Ascending aorta (tissue), 2 donors: ENCODE results near the gene SPRR2G. TPM values are rescaled to one million over a fixed set of nuclear protein-coding genes. Genes with fewer than 3 reads are reported as not detected.

ENCODE experiments used
- DNase-seq, 2 donors: peaks; one replicate each; pipeline ENCODE4 v3.0.0-alpha.2; 2019; ENCODE audit warnings: low spot score in 2 of 2
- H3K27ac ChIP-seq, 2 donors: fragments of 200-600 bp; sonication (generic); one replicate each; pipeline ENCODE4 v1.5.1; 2016 to 2017; ENCODE audit warnings: mild to moderate bottlenecking in 1 of 2
- H3K27me3 ChIP-seq: fragments of 200-600 bp; sonication (generic); one replicate; pipeline ENCODE4 v1.5.1; 2017
- H3K36me3 ChIP-seq, 2 donors: fragments of 200-600 bp; sonication (generic); one replicate each; pipeline ENCODE4 v1.5.1; 2016
- H3K4me1 ChIP-seq, 2 donors: fragments of 200-600 bp; sonication (generic); one replicate each; pipeline ENCODE4 v1.5.1; 2016 to 2017; ENCODE audit warnings: mild to moderate bottlenecking in 1 of 2
- H3K4me3 ChIP-seq, 2 donors: fragments of 200-600 bp; sonication (generic); one replicate each; pipeline ENCODE4 v1.5.1; 2016 to 2017; ENCODE audit warnings: mild to moderate bottlenecking in 1 of 2
- H3K9me3 ChIP-seq, 2 donors: fragments of 200-600 bp; sonication (generic); one replicate each; pipeline ENCODE4 v1.5.1; 2016
- CTCF ChIP-seq, 3 experiments: fragments of 200-600 bp in 2 of 3; fragments of 450-650 bp in 1 of 3; sonication (generic) in 2 of 3; IDR thresholded peaks; one replicate each; pipeline ENCODE4 v1.5.1; 2016 to 2019; ENCODE audit warnings: antibody characterized with exemption in 3 of 3, mild to moderate bottlenecking in 1 of 3, moderate library complexity in 1 of 3
- intact Hi-C: fragments of 100-400 bp; cut with DNase I; formaldehyde crosslinking; loops from one replicate; pipeline ENCODE4 v1.15.1; 2023
- total RNA-seq: library from RNA; depleted of rRNA; stranded (reverse); fragments of >200 nt; gene quantifications from one replicate; pipeline ENCODE4 v1.1.0, GENCODE V29; 2016

SPRR2G gene
- total RNA-seq, 1 donor from 2014 or later, result not detected

- no peak overlapping the region for H3K27ac ChIP-seq
- intact Hi-C loops, result no loop called here
- TF ChIP-seq CTCF (IDR thresholded peaks at IDR 0.05), result no peak
- H3K4me1 ChIP-seq, result no peaks in the 10 kb centered on the region
- H3K27me3 ChIP-seq, result no peaks in the 10 kb centered on the region
- H3K36me3 ChIP-seq, result no peaks in the 10 kb centered on the region
- no peak for DNase-seq
- H3K4me3 ChIP-seq, result no peak overlapping the region
- no peaks in the 10 kb centered on the region for H3K9me3 ChIP-seq
Measured at GRCh38 chr1:153180556-153180955, 29.9 kb upstream of the SPRR2G start.

GRCh38 chr1:153178922-153179321 lies 28.2 kb upstream of the SPRR2G start:
- Histone ChIP-seq H3K4me1 (no peaks in the 10 kb centered on the region), H3K27me3 (no peaks in the 10 kb centered on the region), H3K4me3 (no peak overlapping the region), H3K9me3 (no peaks in the 10 kb centered on the region), H3K36me3 (no peaks in the 10 kb centered on the region), H3K27ac (no peak overlapping the region)
- no peak for TF ChIP-seq CTCF (IDR thresholded peaks at IDR 0.05)
- no peak for DNase-seq
- intact Hi-C loops, result no loop called here

- H3K27me3 ChIP-seq, result no peaks in the 10 kb centered on the region
- intact Hi-C loops, result no loop called here
- no peaks in the 10 kb centered on the region for H3K36me3 ChIP-seq
- H3K27ac ChIP-seq, result no peak overlapping the region
- DNase-seq, result no peak
- no peaks in the 10 kb centered on the region for H3K4me1 ChIP-seq
- no peaks in the 10 kb centered on the region for H3K9me3 ChIP-seq
- TF ChIP-seq CTCF (IDR thresholded peaks at IDR 0.05), result no peak
- H3K4me3 ChIP-seq, result no peak overlapping the region
Measured at GRCh38 chr1:153174624-153175023, 23.9 kb upstream of the SPRR2G start.

DNA sequence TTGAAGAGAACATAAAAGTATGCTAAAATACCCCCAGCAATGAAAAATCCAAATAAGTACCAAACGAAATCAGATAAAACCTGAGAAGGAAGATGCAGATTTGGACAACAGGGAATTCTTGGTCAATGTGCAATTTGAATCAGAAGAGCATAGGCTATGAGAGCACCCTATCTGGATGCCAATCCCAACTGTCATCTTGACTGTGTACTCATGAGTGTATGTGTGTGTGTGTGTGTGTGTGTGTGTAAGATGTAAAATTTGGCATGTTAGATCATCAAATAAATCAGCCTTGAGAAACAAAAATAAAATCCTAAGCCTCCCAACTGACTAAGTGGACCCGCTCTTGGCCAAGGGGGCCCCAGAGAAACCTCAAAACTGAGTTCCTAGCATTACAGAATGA lies 18.0 kb upstream of the SPRR2G start:
- Histone ChIP-seq H3K9me3 (no peaks in the 10 kb centered on the region), H3K27me3 (no peaks in the 10 kb centered on the region), H3K27ac (no peak overlapping the region), H3K4me3 (no peak overlapping the region), H3K36me3 (no peaks in the 10 kb centered on the region), H3K4me1 (no peaks in the 10 kb centered on the region)
- no peak for TF ChIP-seq CTCF (IDR thresholded peaks at IDR 0.05)
- intact Hi-C loops, result no loop called here
- DNase-seq, result no peak

- Histone ChIP-seq H3K27ac (no peak overlapping the region), H3K9me3 (no peaks in the 10 kb centered on the region), H3K36me3 (no peaks in the 10 kb centered on the region), H3K4me1 (no peaks in the 10 kb centered on the region), H3K4me3 (no peak overlapping the region), H3K27me3 (no peaks in the 10 kb centered on the region)
- TF ChIP-seq CTCF (IDR thresholded peaks at IDR 0.05), result no peak
- no peak for DNase-seq
- intact Hi-C loops, result no loop called here
Measured at GRCh38 chr1:153155541-153155940, 4.9 kb upstream of the SPRR2G start.

DNA sequence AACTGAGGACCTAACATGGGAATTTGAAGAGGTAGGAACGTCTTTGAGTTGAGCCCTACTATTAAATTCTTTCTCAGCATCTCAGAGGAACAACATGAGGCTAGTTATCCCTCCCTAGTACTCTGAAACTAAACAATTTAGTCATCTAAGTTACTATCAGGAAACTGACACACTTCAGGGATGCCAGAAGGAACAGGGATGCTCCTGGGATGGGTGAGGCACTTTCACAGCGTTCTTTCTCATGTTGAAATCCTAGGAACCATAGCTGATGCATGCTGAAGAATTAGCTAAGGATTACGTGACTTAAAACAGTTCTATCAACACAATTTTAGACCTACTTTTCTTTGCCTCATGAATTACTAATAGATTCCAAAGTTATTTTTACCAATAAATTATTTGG lies 1.8 kb upstream of the SPRR2G start:
- TF ChIP-seq CTCF (IDR thresholded peaks at IDR 0.05), result no peak
- no peaks in the 10 kb centered on the region for H3K36me3 ChIP-seq
- no peaks in the 10 kb centered on the region for H3K9me3 ChIP-seq
- H3K4me3 ChIP-seq, result no peak overlapping the region
- H3K27me3 ChIP-seq, result no peaks in the 10 kb centered on the region
- intact Hi-C loops, result no loop called here
- H3K4me1 ChIP-seq, result no peaks in the 10 kb centered on the region
- no peak overlapping the region for H3K27ac ChIP-seq
- DNase-seq, result no peak
